Osteocyte (in vitro differentiated cells): ENCODE measurements around the gene LPAR1. TPM values are rescaled to one million over a fixed set of nuclear protein-coding genes. Genes with fewer than 3 reads are reported as not detected.
A peak's percentile ranks its signal among the peaks of the same experiment; 100 is the strongest.

Experiments used
- DNase-seq: peaks from one replicate; pipeline ENCODE4 v3.0.0; 2021; ENCODE audit warnings: mixed read lengths; ENCODE audit not compliant: unreplicated experiment; ENCODE audit errors: extremely low spot score
- H3K27ac Mint-ChIP-seq: one replicate; pipeline ENCODE4 v1.8.0; 2021; ENCODE audit warnings: mild to moderate bottlenecking, mixed read lengths; ENCODE audit not compliant: unreplicated experiment
- H3K27me3 Mint-ChIP-seq: one replicate; pipeline ENCODE4 v1.8.0; 2021; ENCODE audit warnings: mixed read lengths; ENCODE audit not compliant: unreplicated experiment
- H3K36me3 Mint-ChIP-seq: one replicate; pipeline ENCODE4 v1.8.0; 2021; ENCODE audit warnings: mixed read lengths; ENCODE audit not compliant: unreplicated experiment
- H3K4me1 Mint-ChIP-seq: one replicate; pipeline ENCODE4 v1.8.0; 2021; ENCODE audit warnings: mixed read lengths; ENCODE audit not compliant: unreplicated experiment
- H3K4me3 Mint-ChIP-seq: one replicate; pipeline ENCODE4 v1.8.0; 2021; ENCODE audit warnings: mild to moderate bottlenecking, moderate library complexity, mixed read lengths; ENCODE audit not compliant: unreplicated experiment
- H3K9me3 Mint-ChIP-seq: one replicate; pipeline ENCODE4 v1.8.0; 2021; ENCODE audit warnings: mixed read lengths; ENCODE audit not compliant: unreplicated experiment
- total RNA-seq: library from RNA; stranded (reverse); gene quantifications from 2 replicates; pipeline ENCODE4 v1.2.1, GENCODE V29; 2021
- TF ChIP-seq, protein P1 (sequence below): fragments of 200-600 bp; sonication (generic); IDR thresholded peaks from 2 replicates; pipeline ENCODE4 v1.5.0; 2021; ENCODE audit warnings: antibody characterized with exemption, mild to moderate bottlenecking, moderate library complexity

The LPAR1 gene
- total RNA-seq, 1 donor from 2014 or later = 120 TPM

DNA sequence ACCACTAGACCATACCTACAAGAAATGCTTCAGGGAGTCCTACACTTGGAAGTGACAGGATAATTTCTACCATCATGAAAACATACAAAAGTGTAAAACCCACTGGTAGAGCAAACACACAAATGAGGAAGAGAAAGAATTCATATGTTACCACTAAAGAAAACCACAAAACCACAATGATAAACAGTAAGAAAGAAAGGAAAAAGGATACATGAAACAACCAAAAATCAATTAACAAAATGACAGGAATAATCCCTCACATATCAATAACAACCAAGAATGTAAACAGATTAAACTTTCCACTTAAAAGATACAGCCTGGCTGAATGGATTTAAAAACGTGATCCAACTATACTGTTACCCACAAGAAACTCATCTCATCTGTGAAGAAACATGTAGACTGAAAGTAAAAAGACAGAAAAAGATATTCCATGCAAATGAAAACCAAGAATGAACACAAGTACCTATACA lies 83.4 kb downstream of the LPAR1 start:
- peaks cover 57% of the 10 kb centered on the region for H3K36me3 Mint-ChIP-seq
- DNase-seq = no peak
- H3K27me3 Mint-ChIP-seq = no peaks in the 10 kb centered on the region
- H3K4me1 Mint-ChIP-seq = peaks cover 59% of the 10 kb centered on the region
- TF ChIP-seq, protein P1, sequence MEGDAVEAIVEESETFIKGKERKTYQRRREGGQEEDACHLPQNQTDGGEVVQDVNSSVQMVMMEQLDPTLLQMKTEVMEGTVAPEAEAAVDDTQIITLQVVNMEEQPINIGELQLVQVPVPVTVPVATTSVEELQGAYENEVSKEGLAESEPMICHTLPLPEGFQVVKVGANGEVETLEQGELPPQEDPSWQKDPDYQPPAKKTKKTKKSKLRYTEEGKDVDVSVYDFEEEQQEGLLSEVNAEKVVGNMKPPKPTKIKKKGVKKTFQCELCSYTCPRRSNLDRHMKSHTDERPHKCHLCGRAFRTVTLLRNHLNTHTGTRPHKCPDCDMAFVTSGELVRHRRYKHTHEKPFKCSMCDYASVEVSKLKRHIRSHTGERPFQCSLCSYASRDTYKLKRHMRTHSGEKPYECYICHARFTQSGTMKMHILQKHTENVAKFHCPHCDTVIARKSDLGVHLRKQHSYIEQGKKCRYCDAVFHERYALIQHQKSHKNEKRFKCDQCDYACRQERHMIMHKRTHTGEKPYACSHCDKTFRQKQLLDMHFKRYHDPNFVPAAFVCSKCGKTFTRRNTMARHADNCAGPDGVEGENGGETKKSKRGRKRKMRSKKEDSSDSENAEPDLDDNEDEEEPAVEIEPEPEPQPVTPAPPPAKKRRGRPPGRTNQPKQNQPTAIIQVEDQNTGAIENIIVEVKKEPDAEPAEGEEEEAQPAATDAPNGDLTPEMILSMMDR = no peak
- peak overlapping the region; percentile 65 for H3K27ac Mint-ChIP-seq
- peaks cover 36% of the 10 kb centered on the region for H3K9me3 Mint-ChIP-seq
- H3K4me3 Mint-ChIP-seq = no peak overlapping the region

DNA sequence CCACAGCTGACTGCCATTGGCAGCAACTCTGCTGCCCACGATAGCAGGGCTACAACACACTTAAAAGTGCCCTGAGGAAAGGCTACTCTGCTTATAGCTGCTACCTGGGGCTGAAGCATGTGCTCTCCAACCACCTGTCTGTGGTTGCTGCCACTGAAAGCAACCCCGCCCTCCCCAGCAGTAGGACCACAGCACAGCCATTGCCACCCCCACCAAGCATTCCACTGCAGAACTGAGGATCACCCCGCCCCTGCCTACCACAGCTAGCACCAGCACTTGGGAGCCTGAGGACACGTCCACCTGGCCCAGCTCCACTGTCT lies 85.8 kb downstream of the LPAR1 start:
- DNase-seq = no peak
- Mint-ChIP-seq H3K4me1 (peaks cover 77% of the 10 kb centered on the region), H3K27ac (peak overlapping the region; percentile 85), H3K4me3 (no peak overlapping the region), H3K36me3 (peaks cover 38% of the 10 kb centered on the region), H3K9me3 (peaks cover 23% of the 10 kb centered on the region), H3K27me3 (no peaks in the 10 kb centered on the region)
- TF ChIP-seq, protein P1 = no peak

DNA sequence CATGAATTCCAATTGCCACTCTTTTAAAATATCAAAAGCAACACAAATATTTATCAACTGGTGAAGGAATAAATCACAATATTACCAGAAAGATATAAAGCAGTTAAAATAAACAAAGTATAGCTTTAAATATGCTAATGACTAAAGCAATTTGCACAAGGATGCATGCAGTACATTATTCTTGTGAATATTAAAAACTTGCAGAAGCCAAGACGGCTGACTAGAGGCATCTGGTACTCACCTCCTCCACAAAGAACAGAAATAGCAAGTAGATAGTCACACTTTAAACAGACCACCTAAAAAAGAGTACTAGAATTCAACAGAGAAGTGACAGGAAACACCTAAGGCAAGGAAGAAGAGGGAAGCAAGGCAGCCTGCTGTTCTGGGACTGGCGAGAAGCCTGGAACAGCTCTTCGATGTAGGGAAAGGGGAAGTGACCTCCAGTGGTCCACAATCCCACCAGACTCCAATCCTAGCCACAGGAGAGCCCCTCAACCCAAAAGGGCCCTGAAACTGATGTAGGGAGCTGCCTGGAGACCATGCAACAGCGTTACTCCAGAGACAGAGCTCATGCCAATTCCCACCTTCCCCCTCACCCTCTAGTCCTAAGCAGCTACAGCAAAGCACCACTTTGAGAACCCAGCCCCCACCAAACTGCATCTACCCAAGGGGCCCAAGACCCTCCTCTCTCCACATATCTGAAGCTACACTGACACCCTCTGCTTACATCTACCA lies 86.3 kb downstream of the LPAR1 start:
- Mint-ChIP-seq H3K27me3 (no peaks in the 10 kb centered on the region), H3K27ac (peak overlapping the region; percentile 85), H3K4me1 (peaks cover 82% of the 10 kb centered on the region), H3K36me3 (peaks cover 41% of the 10 kb centered on the region), H3K9me3 (peaks cover 25% of the 10 kb centered on the region), H3K4me3 (peak overlapping the region; percentile 41)
- no peak for DNase-seq
- TF ChIP-seq, protein P1 = no peak

DNA sequence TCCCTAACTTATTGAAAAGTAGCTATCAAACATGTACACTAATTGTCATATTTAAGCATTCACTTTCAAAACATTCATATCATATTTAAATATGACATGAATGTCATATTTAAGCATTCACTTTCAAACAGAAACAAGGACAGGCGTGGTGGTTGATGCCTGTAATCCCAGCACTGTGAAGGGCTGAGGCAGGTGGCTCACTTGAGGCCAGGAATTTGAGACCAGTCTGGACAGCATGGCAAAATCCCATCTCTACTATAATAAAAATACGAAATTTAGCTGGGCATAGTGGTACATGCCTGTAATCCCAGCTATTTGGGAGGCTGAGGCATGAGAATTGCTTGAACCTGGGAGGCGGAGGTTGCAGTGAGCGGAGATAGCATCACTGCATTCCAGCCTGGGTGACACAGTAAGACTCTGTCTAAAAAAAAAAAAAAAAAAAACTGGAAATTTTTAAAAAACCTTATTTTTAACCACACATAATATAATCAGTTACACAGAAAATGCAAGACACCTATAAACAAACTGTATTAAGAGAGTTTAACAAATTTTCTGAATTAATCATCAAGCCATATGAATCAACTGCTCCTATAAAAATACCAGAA lies 88.1 kb downstream of the LPAR1 start:
- TF ChIP-seq, protein P1 = no peak
- peak overlapping the region; percentile 84 for H3K27ac Mint-ChIP-seq

DNA sequence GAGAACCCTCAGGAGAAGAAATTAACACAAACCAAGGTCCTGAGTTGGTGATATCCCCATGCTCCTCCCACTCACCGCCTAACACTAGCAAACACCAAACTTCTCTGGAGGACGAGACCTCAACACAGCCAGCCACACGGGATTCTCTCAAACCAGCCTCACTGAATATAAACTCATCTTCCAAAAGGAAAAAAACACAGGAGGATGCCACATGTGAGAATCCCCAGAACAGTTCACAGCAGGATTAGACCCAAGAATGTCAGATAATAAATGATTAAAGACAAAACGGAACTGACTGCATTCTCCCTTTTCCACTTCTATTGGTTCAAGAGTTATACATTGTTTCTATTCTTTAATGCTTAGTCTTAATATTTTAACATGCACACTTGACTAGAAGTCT lies 89.2 kb downstream of the LPAR1 start:
- no peak for DNase-seq
- Mint-ChIP-seq H3K9me3 (peaks cover 9% of the 10 kb centered on the region), H3K27me3 (no peaks in the 10 kb centered on the region), H3K4me3 (no peak overlapping the region), H3K36me3 (peaks cover 30% of the 10 kb centered on the region), H3K4me1 (peaks cover 86% of the 10 kb centered on the region), H3K27ac (peak overlapping the region; percentile 84)
- TF ChIP-seq, protein P1 = no peak

More for the DNA sequence above, 88.1 kb downstream of the LPAR1 start:
- Mint-ChIP-seq H3K36me3 (peaks cover 41% of the 10 kb centered on the region), H3K4me1 (peaks cover 89% of the 10 kb centered on the region), H3K9me3 (peaks cover 20% of the 10 kb centered on the region), H3K4me3 (no peak overlapping the region), H3K27me3 (no peaks in the 10 kb centered on the region)
- no peak for DNase-seq
